PC-9 (cell line): ENCODE measurements around the gene ZNF641. TPM values are rescaled to one million over a fixed set of nuclear protein-coding genes. Genes with fewer than 3 reads are reported as not detected.

Experiments
- Bru-seq: library from RNA; stranded (reverse); fragments of 400-500 nt; gene quantifications from one replicate; lab custom pipeline; 2021; lab: Mats Ljungman, UMichigan
- BruChase-seq, 2 experiments: library from RNA; stranded (reverse); fragments of 400-500 nt; gene quantifications; one replicate each; lab custom pipeline; 2021; lab: Mats Ljungman, UMichigan
- BruUV-seq: library from RNA; stranded (reverse); fragments of 400-500 nt; replicated peaks from 2 replicates; lab custom pipeline; 2021; lab: Mats Ljungman, UMichigan
- CTCF ChIA-PET: fragments of 300-600 bp; sonication (Branson Sonifier 250); formaldehyde crosslinking; loops from one replicate; lab custom pipeline; 2022; ENCODE audit warnings: antibody characterized with exemption; lab: Charles Lee
- POLR2A ChIA-PET: fragments of 300-600 bp; sonication (Branson Sonifier 250); formaldehyde crosslinking; loops from one replicate; lab custom pipeline; 2022; ENCODE audit warnings: antibody characterized with exemption; ENCODE audit not compliant: unreplicated experiment; lab: Charles Lee
- DNase-seq, 2 experiments: peaks; one replicate each; pipeline versions ENCODE4 v3.0.0 to v3.0.0-alpha.2; 2015 to 2022; ENCODE audit warnings: mixed read lengths in 1 of 2
- H2AFZ ChIP-seq: fragments of 200-600 bp; sonication (generic); 2 replicates; pipeline ENCODE4 v1.8.1; 2017; ENCODE audit warnings: antibody characterized with exemption
- H3F3A ChIP-seq: fragments of 200-600 bp; sonication (generic); 2 replicates; pipeline ENCODE4 v1.8.1; 2017; ENCODE audit warnings: antibody characterized with exemption, mild to moderate bottlenecking, low read depth; ENCODE audit not compliant: insufficient read depth
- H3K27ac ChIP-seq: fragments of 200-600 bp; sonication (generic); 2 replicates; pipeline ENCODE4 v1.6.1; 2016; ENCODE audit warnings: mixed run types
- H3K27me3 ChIP-seq: fragments of 200-600 bp; sonication (generic); 2 replicates; pipeline ENCODE4 v1.6.1; 2016; ENCODE audit warnings: low read depth, mixed run types; ENCODE audit not compliant: insufficient read depth
- H3K36me3 ChIP-seq: fragments of 200-600 bp; sonication (generic); 2 replicates; pipeline ENCODE4 v1.6.1; 2016; ENCODE audit warnings: low read depth, mixed run types
- H3K4me1 ChIP-seq: fragments of 200-600 bp; sonication (generic); replicated peaks from 2 replicates; pipeline ENCODE4 v1.6.1; 2016; ENCODE audit warnings: mixed run types; ENCODE audit not compliant: insufficient read depth
- H3K4me2 ChIP-seq: fragments of 200-600 bp; sonication (generic); 2 replicates; pipeline ENCODE4 v1.6.1; 2017; ENCODE audit warnings: mixed run types
- H3K4me3 ChIP-seq: fragments of 200-600 bp; sonication (generic); 2 replicates; pipeline ENCODE4 v1.6.1; 2016; ENCODE audit warnings: mixed run types
- H3K79me2 ChIP-seq: fragments of 200-600 bp; sonication (generic); 2 replicates; pipeline ENCODE4 v1.6.1; 2017; ENCODE audit warnings: low read depth, mixed run types
- H3K9me2 ChIP-seq: fragments of 200-600 bp; sonication (generic); 2 replicates; pipeline ENCODE4 v1.8.1; 2017; ENCODE audit warnings: mild to moderate bottlenecking; ENCODE audit not compliant: insufficient read depth
- H3K9me3 ChIP-seq: fragments of 200-600 bp; sonication (generic); 2 replicates; pipeline ENCODE4 v1.8.1; 2016; ENCODE audit warnings: low read depth; ENCODE audit not compliant: insufficient read depth
- H4K20me1 ChIP-seq: fragments of 200-600 bp; sonication (generic); 2 replicates; pipeline ENCODE4 v1.8.1; 2017; ENCODE audit not compliant: insufficient read depth
- EZH2 ChIP-seq: fragments of 200-600 bp; sonication (generic); IDR thresholded peaks from 2 replicates; pipeline ENCODE4 v1.8.0; 2017; ENCODE audit warnings: antibody characterized with exemption, low read depth
- intact Hi-C: fragments of 100-400 bp; cut with micrococcal nuclease; formaldehyde crosslinking; loops from one replicate; pipeline ENCODE4 v1.10.0; 2022; ENCODE audit not compliant: unreplicated experiment
- long read RNA-seq: library from polyadenylated mRNA; stranded (forward); transcript quantifications from one replicate; pipeline ENCODE4 v2.0.0, GENCODE V29; 2022
- total RNA-seq: library from RNA; stranded (reverse); gene quantifications from 2 replicates; pipeline ENCODE4 v1.2.3, GENCODE V29; 2021
- TF ChIP-seq, protein P1 (sequence below): fragments of 200-600 bp; sonication (generic); conservative IDR thresholded peaks from 2 replicates; pipeline ENCODE4 v1.6.1; 2017; ENCODE audit warnings: mixed run types, antibody characterized with exemption, mild to moderate bottlenecking, moderate library complexity

ZNF641 gene
- 1.4 and 2.5 TPM in 2 replicates for total RNA-seq
- percentile 49 among the genes with signal in this experiment for Bru-seq, nascent RNA
- BruChase-seq, experiment 1, labeled RNA remaining after a 2-hour chase, result percentile 46 among the genes with signal in this experiment
- BruChase-seq, experiment 2, labeled RNA remaining after a 6-hour chase, result percentile 53 among the genes with signal in this experiment
- long read RNA-seq, partial matches to known transcripts, result 0 of 1 reads
- long read RNA-seq, other reads (novel, unspliced or antisense), result 1 of 1 reads

- no peaks in the 10 kb centered on the region for H3K79me2 ChIP-seq
- H3K4me1 ChIP-seq, result peaks cover 7% of the 10 kb centered on the region
- H3K27ac ChIP-seq, result peak within 1 kb of the TSS; percentile 75
- CTCF ChIA-PET, result no interaction called here
- no peaks in the 10 kb centered on the region for H3K9me2 ChIP-seq
- peak within 1 kb of the TSS; percentile 95 for H2AFZ ChIP-seq
- BruUV-seq, result no TSS peak
- no peaks in the 10 kb centered on the region for H4K20me1 ChIP-seq
- POLR2A ChIA-PET, result interaction anchor here (0.6 to 0.7 kb wide), 3 partner anchors 20 to 720 kb away, joined by 3 to 5 read pairs (median 3); no protein-coding TSS in a partner anchor
- no peaks in the 10 kb centered on the region for H3K9me3 ChIP-seq
- peak within 1 kb of the TSS; percentile 94 for H3K4me2 ChIP-seq
- peak within 1 kb of the TSS; percentile 98 for H3K4me3 ChIP-seq
- peaks cover 19% of the 10 kb centered on the region; the same call in 1 of the 2 replicates for H3F3A ChIP-seq
- intact Hi-C loops, result no loop called here
- peak; percentile 70 to 76 for DNase-seq
- TF ChIP-seq, protein P1, sequence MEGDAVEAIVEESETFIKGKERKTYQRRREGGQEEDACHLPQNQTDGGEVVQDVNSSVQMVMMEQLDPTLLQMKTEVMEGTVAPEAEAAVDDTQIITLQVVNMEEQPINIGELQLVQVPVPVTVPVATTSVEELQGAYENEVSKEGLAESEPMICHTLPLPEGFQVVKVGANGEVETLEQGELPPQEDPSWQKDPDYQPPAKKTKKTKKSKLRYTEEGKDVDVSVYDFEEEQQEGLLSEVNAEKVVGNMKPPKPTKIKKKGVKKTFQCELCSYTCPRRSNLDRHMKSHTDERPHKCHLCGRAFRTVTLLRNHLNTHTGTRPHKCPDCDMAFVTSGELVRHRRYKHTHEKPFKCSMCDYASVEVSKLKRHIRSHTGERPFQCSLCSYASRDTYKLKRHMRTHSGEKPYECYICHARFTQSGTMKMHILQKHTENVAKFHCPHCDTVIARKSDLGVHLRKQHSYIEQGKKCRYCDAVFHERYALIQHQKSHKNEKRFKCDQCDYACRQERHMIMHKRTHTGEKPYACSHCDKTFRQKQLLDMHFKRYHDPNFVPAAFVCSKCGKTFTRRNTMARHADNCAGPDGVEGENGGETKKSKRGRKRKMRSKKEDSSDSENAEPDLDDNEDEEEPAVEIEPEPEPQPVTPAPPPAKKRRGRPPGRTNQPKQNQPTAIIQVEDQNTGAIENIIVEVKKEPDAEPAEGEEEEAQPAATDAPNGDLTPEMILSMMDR, result no peak
- TF ChIP-seq EZH2, result no peak
- no peaks in the 10 kb centered on the region for H3K36me3 ChIP-seq
- no peaks in the 10 kb centered on the region for H3K27me3 ChIP-seq
Measured at GRCh38 chr12:48350249-48351021, at the start of gene ZNF641. TSS of gene ZNF641 (minus strand) at chr12:48350919. CDS start at chr12:48348090, 2,829 bp downstream.

GRCh38 chr12:48390026-48390425, 39.3 kb upstream of the ZNF641 start:
- ChIA-PET CTCF (no interaction called here), POLR2A (no interaction called here)
- no peak for DNase-seq
- Histone ChIP-seq H3K9me2 (no peaks in the 10 kb centered on the region), H3K36me3 (no peaks in the 10 kb centered on the region), H3K4me1 (no peaks in the 10 kb centered on the region), H3K9me3 (no peaks in the 10 kb centered on the region), H3F3A (no peaks in the 10 kb centered on the region), H3K4me3 (no peak overlapping the region), H4K20me1 (no peaks in the 10 kb centered on the region), H3K4me2 (no peak overlapping the region), H3K79me2 (no peaks in the 10 kb centered on the region), H2AFZ (no peak overlapping the region), H3K27ac (no peak overlapping the region), H3K27me3 (peaks cover 61% of the 10 kb centered on the region)
- intact Hi-C loops, result no loop called here
- no peak for TF ChIP-seq EZH2
- TF ChIP-seq, protein P1, result no peak
- no TSS peak for BruUV-seq

DNA sequence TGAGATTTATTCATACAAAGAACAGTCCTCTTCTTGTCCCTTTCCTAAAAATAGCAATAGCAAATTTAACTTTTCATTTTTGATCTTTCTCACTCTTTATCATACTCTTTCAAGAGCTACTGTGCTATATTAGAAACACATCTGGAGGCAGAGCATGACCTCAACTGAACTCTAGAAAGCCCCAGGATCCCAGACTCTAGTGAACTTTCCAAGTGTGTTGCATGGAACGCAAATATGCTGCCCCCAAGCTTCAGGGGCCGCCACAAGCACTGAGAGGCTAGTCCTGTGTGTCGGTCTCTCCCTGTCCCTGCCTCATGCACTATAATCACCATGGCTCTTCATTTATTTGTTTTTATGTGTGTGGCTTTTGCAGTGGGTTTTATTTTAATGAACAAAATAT, 38.7 kb upstream of the ZNF641 start:
- Histone ChIP-seq H4K20me1 (no peaks in the 10 kb centered on the region), H3K4me2 (no peak overlapping the region), H3K27me3 (peaks cover 55% of the 10 kb centered on the region), H2AFZ (no peak overlapping the region), H3K4me3 (no peak overlapping the region), H3K27ac (no peak overlapping the region), H3K79me2 (no peaks in the 10 kb centered on the region), H3K36me3 (no peaks in the 10 kb centered on the region), H3K4me1 (no peaks in the 10 kb centered on the region), H3F3A (no peaks in the 10 kb centered on the region), H3K9me3 (no peaks in the 10 kb centered on the region), H3K9me2 (no peaks in the 10 kb centered on the region)
- intact Hi-C loops, result no loop called here
- BruUV-seq, result no TSS peak
- no peak for TF ChIP-seq EZH2
- TF ChIP-seq, protein P1, result no peak
- POLR2A ChIA-PET, result no interaction called here
- CTCF ChIA-PET, result no interaction called here
- DNase-seq, result no peak
